ENCODE data around the gene CTNNBIP1.

The CTNNBIP1 gene

DNA sequence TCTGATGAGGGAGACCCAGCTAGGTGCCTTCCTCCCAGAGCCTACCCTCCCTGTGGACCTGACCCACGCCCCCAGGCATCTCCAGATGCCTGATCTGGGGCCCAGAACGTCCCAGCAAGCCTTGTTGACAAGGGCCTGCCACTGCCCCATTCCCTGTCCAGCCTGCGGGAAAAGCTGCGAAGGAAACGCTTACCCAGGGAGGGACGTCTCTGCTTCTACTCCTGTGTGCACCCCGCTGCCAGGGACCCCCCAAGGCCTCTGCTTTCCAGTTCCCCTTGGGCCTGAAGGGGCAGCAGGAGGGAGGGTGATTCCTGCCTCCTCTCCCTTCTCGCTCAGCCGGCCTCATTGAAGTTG lies 74.7 kb downstream of the CTNNBIP1 start:
- in situ Hi-C loops (cut with MboI; ENCODE audit: low pct_unique_long_range_greater_than_20kb, low sequenced_read_pairs, unreplicated experiment): no loop called here
- DNase-seq (ENCODE audit: low spot score): no peak
- no peak for TF ChIP-seq CTCF (IDR thresholded peaks at IDR 0.05; ENCODE audit: extremely low read depth, insufficient read depth, missing control alignments)

- no peak for DNase-seq (ENCODE audit: low spot score)
- in situ Hi-C loops (cut with MboI; ENCODE audit: low pct_unique_long_range_greater_than_20kb, low sequenced_read_pairs, unreplicated experiment): no loop called here
Measured at GRCh38 chr1:9833632-9834031, 76.4 kb downstream of the CTNNBIP1 start.

GRCh38 chr1:9827558-9828185 lies 82.4 kb downstream of the CTNNBIP1 start:
- in situ Hi-C loops (cut with MboI; ENCODE audit: low pct_unique_long_range_greater_than_20kb, low sequenced_read_pairs, unreplicated experiment): no loop called here
- TF ChIP-seq CTCF (IDR thresholded peaks at IDR 0.05; ENCODE audit: extremely low read depth, insufficient read depth, missing control alignments): no peak
- DNase-seq (ENCODE audit: low spot score): no peak

More at GRCh38 chr1:9833632-9834031, 76.4 kb downstream of the CTNNBIP1 start:
- no peak for TF ChIP-seq CTCF (IDR thresholded peaks at IDR 0.05; ENCODE audit: extremely low read depth, insufficient read depth, missing control alignments)

DNA sequence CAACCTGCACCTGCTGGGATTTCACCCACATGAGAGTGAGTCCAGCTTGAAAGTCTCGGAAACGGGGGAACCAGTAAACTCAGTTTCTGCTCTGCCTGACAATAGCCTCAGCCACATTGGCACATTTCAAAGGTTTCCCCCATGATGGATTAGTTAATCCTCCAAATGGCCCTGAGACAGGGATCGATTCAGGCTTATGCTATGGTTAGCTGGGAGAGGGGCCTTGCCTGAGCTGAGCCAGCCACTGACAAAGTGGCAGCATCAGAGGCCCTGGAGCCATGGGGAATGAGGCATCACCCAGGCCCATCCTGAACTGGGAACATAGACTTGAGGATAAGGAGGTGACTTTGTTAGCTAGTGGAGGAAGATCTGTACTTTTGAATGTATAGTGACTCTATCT lies 83.5 kb downstream of the CTNNBIP1 start:
- in situ Hi-C loops (cut with MboI; ENCODE audit: low pct_unique_long_range_greater_than_20kb, low sequenced_read_pairs, unreplicated experiment): no loop called here
- TF ChIP-seq CTCF (IDR thresholded peaks at IDR 0.05; ENCODE audit: extremely low read depth, insufficient read depth, missing control alignments): no peak
- DNase-seq (ENCODE audit: low spot score): no peak

DNA sequence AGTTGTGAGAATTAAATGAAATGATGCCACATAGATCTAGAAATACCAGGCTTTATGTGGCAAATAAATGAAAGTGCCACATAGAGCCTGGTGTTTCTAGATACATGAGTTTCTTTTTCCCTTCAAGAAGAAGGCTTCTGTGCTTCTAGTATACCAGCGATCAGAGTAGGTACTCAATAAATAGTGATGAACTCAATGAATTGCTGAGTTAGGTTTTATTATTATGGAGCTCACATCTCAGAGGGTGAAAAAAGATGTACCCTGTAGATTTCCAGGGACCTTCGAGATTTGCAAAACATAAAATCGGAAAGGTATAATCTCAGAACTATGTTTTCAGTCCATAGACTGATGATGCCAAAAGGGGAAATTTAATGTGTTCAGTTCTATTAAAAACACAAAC lies 84.0 kb downstream of the CTNNBIP1 start:
- in situ Hi-C loops (cut with MboI; ENCODE audit: low pct_unique_long_range_greater_than_20kb, low sequenced_read_pairs, unreplicated experiment): no loop called here
- TF ChIP-seq CTCF (IDR thresholded peaks at IDR 0.05; ENCODE audit: extremely low read depth, insufficient read depth, missing control alignments): no peak
- no peak for DNase-seq (ENCODE audit: low spot score)

GRCh38 chr1:9825093-9826074 lies 84.7 kb downstream of the CTNNBIP1 start:
- no peak for TF ChIP-seq CTCF (IDR thresholded peaks at IDR 0.05; ENCODE audit: extremely low read depth, insufficient read depth, missing control alignments)
- DNase-seq (ENCODE audit: low spot score): no peak
- in situ Hi-C loops (cut with MboI; ENCODE audit: low pct_unique_long_range_greater_than_20kb, low sequenced_read_pairs, unreplicated experiment): no loop called here
